ENCODE results near the gene HDAC9.

HDAC9 gene

GRCh38 chr7:18698258-18698734 is 202.7 kb downstream of the HDAC9 start:
- no peak for DNase-seq (ENCODE audit: low read depth)
- no peak overlapping the region for H3K4me3 ChIP-seq (ENCODE audit: control insufficient read depth, low read depth, low read length)
- TF ChIP-seq CTCF (conservative IDR thresholded peaks at IDR 0.05; ENCODE audit: control insufficient read depth, insufficient read depth, low read depth, low read length) = no peak

- peak; percentile 27 for TF ChIP-seq CTCF (conservative IDR thresholded peaks at IDR 0.05; ENCODE audit: control insufficient read depth, insufficient read depth, low read depth, low read length)
- peak; percentile 6 for DNase-seq (ENCODE audit: low read depth)
- no peak overlapping the region for H3K4me3 ChIP-seq (ENCODE audit: control insufficient read depth, low read depth, low read length)
These were observed 204.6 kb downstream of the HDAC9 start for GRCh38 chr7:18700147-18700546.

DNA sequence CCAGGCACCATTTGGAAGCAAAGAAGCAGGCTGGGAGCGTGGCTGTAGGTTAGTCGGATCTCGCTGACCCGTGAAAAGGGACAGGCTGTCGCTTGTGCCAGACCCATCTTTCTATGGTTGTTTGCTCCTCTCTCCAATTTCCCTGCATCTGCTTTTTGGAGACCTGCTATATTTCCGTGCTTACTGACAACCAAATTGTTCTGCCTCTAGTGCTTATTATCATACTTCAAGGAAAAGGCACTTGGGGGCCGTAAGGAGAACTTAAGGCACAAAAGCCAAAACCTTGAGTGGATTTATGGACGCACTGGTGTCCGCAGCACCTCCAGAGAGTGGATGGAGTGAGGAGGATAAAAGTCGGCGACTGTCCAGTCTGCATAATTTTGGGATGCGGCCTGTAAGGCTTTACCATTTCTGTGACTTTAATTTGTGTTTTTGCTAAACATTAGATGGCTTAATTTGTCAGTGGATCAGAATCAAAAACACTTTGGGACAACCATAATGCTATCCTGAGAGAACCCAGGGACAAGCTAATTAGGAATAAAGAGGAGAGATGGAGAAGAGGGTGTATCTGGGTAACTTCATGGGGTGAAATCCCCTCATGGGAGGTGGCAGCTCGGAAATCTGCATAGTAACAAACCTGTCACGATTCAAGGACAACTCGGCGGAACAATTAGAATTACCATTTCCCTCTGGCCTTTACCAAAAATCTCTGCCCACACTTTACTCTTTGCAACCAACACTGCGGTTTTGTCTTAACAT is 206.7 kb downstream of the HDAC9 start:
- TF ChIP-seq CTCF (conservative IDR thresholded peaks at IDR 0.05; ENCODE audit: control insufficient read depth, insufficient read depth, low read depth, low read length) = no peak
- no peak overlapping the region for H3K4me3 ChIP-seq (ENCODE audit: control insufficient read depth, low read depth, low read length)
- DNase-seq (ENCODE audit: low read depth) = no peak

DNA sequence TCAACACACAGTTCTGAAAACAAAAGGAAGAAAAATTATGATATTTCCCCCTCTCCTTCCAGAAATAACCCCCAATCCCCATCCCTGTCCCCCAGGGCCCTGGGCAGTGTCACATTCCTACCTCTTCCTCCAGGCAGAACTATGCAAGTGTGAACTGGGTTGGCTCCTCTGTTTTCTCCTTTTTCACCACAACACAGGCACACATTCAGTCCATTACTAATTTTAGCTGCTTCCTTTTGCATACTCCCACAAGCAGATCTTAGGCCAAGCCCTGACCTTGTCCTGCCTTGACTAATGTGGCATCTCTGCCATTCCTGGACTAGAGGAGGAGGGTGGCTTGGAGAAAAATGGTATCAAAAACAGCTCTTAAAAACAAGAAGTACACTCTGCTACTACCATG is 208.1 kb downstream of the HDAC9 start:
- DNase-seq (ENCODE audit: low read depth) = no peak
- TF ChIP-seq CTCF (conservative IDR thresholded peaks at IDR 0.05; ENCODE audit: control insufficient read depth, insufficient read depth, low read depth, low read length) = no peak
- H3K4me3 ChIP-seq (ENCODE audit: control insufficient read depth, low read depth, low read length) = no peak overlapping the region

DNA sequence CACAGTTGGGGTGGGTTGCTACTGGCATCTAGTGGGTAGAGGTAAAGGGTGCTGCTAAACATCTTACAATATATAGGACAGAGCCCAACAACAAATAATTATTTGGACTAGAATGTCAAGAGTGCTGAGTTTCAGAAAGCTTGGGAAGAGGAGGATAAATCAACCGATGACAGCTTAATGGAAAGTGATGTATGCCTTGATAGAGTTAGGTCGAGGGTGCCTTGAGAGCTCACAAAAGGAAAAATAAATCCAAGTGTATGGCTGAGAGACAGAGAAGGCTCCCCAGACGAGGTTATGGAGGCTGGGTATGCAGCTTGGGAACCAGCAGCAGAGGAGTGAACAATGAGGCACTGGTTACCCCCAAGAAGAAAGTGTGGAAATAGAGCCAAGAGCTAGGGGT is 211.1 kb downstream of the HDAC9 start:
- H3K4me3 ChIP-seq (ENCODE audit: control insufficient read depth, low read depth, low read length) = no peak overlapping the region
- no peak for DNase-seq (ENCODE audit: low read depth)
- TF ChIP-seq CTCF (conservative IDR thresholded peaks at IDR 0.05; ENCODE audit: control insufficient read depth, insufficient read depth, low read depth, low read length) = no peak

GRCh38 chr7:18708204-18708603 is 212.7 kb downstream of the HDAC9 start:
- no peak for TF ChIP-seq CTCF (conservative IDR thresholded peaks at IDR 0.05; ENCODE audit: control insufficient read depth, insufficient read depth, low read depth, low read length)
- H3K4me3 ChIP-seq (ENCODE audit: control insufficient read depth, low read depth, low read length) = no peak overlapping the region
- no peak for DNase-seq (ENCODE audit: low read depth)

All from fibroblast of mammary gland (primary cell).